HG02973 (cell line): ENCODE measurements around the gene HMOX2.

Source experiments
- ATAC-seq: cut with Tn5 transposase; IDR thresholded peaks from one replicate; pipeline ENCODE4 v1.9.1; 2021; ENCODE audit warnings: moderate library complexity; ENCODE audit not compliant: unreplicated experiment

HMOX2 gene

DNA sequence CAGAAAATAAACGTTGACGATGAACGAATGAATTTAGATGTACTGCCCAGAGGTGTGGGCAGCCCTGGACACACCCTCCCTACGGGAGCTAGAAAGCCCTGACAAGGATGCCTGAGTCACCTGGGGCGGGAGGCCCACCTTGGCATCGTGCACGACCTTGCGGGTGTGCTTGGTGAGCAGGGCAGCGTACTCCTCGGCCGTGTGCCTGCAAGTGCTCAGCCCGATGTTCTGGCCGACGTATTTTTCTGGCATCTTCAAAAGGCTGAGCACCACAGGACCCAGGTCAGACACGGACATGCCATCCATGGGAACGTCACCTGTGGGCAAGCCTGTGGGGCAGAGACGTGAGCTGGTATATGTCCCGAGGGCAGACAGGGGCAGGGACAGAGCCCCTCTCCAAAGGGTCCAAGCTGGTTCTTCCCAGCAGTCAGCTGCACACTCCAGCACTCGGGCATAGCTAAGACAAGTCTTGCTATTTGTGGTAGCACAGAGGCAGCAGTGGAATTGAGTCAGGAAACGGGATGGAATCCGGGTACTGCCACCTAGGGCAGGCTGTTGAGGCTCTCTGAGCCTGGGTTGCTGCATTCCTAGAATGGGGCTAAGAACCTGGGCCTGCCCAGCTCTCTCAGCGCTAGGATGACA lies 12.6 kb upstream of the HMOX2 start:
- no peak for ATAC-seq

DNA sequence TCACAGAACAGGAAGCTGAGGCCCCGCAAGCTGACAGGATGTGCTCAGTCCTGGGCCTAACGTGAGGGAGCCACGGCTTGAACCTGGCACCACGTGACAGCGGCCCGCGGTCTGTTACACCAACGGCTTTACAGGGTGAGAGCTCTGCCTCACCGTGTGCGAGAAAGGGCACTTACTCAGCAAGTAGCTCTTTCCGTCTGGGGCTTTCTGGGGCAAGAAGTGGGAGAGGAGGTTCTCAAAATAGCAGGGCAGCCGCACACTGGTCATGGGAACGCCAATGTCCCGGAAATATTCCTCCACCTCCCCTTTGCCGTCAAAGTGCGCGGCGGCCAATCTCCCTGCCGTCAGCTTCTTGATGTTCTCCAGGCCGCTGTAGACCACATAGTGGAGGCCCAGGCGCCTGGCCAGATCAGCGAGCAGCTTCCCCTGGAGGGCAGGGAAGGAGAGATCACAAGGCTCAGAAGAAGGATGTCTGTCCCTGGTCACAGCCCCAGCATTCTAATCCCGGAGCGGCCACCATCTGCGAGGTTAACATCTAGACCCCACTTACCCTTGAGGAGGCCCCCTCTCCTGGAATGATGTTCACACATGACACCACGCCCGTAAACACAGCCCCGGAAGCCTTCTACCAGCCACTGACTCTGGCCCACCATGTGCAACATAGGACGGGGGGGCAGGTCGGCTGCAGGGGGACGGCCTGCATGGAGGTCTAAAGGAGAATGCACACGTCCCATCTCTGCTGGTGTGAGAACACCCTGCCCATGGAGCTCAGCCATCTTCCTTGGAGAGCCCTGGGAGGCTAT lies 10.0 kb upstream of the HMOX2 start:
- no peak for ATAC-seq

DNA sequence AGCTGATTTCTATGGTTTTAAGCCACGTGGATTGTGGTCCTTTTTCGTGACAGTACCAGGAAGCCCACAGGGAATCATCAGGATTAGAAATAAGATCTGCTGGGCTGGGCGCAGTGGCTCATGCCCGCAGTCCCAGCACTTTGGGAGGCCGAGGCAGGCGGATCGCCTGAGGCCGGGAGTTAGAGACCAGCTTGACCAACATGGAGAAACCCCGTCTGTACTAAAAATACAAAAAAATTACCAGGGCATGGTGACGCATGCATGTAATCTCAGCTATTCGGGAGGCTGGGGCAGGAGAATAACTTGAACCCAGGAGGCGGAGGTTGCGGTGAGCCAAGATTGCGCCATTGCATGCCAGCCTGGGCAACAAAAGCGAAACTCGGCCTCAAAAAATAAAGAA lies 8.3 kb upstream of the HMOX2 start:
- ATAC-seq = no peak

DNA sequence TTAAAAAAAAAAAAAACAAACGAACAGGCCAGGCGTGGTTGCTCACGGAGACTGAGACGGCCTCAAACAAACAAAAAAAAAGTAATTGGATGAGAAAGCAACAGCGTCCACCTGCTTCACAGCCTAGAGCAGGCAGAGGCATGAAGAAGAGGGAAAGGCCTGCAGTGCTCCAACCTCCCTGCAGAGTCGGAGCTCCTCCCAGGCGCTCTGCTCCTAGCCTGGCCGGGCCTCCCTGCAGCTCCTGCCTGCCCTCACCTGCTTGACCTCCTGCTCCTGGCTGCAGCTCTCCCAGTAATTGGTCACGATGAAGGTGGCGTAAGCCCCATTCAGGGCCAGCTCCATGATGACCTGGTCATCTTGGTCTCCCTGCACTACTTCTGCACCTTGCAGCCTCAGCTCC lies 7.2 kb upstream of the HMOX2 start:
- no peak for ATAC-seq

DNA sequence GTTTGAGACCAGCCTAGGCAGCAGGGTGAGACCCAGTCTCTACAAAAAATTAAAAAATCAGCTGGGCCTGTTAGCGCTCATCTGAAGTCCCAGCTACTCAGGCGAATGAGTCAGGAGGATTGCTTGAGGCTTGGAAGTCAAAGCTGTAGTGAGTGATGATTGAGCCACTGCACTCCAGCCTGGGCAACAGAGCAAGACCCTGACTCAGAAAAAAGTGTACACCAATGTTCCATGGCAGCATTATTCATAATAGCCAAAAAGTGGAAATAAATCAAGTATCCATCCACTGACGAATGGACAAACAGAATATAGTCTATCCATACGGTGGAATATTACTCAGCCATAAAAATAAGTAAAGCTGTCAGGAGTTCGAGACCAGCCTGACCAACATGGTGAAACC lies 4.3 kb upstream of the HMOX2 start:
- no peak for ATAC-seq

DNA sequence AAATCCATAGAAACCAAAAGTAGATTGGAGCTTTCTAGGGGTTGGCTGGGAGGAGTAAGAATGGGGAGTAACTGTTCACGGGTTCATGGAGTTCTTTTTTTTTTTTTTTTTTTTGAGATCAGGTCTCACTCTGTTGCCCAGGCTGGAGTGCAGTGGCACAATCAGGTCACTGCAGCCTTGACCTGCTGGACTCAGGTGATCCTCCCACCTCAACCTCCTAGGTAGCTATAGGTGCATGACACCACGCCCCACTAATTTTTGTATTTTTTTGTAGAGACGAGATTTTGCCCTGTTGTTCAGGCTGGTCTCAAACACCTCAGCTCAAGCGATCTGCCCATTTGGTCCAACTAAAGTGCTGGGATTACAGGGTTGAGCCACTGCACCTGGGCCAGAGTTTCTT lies 3.3 kb upstream of the HMOX2 start:
- no peak for ATAC-seq

DNA sequence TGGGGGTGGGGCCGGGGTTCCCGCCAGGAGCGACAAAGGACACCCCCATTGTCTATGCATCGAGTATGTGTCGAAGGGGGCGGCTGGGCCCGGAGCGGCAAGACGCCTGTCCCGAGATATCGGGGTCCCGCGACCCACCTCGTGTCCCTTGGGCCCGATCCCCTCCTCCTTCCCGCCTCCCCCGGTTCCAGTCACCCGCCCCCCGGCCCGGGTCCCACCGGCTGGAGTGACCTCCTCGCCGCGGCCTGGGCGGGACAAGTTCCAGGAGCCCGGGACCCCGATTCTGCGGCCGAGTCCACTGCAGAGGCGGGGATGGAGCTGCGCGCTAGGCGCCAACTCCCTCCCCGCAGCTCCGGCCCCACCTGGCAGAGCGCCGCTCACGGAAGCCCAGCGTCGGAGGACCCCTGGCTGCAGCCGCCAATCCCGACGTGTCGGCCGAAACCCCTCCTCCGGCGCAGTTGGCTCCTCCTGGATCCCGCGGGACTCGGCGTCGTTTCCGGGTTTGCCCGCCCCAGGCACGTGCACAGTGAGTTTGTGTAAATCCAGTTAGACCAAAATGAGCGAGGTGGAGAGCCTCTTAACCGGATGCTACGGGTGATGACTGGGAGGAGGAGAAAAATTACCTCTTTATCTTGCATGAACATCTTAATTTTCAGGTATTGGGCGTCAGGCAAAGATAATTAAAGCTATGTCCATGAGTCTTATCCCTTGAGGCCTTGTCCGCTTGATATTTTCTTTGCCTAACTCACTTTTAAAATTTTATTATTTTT lies 1.8 kb upstream of the HMOX2 start, which contains the start of gene NMRAL1:
NMRAL1 (minus strand) TSS at position 434 of the 770 bp plus-strand sequence. CDS start 493 bp downstream, outside the sequence.
- peak; percentile 39 for ATAC-seq

DNA sequence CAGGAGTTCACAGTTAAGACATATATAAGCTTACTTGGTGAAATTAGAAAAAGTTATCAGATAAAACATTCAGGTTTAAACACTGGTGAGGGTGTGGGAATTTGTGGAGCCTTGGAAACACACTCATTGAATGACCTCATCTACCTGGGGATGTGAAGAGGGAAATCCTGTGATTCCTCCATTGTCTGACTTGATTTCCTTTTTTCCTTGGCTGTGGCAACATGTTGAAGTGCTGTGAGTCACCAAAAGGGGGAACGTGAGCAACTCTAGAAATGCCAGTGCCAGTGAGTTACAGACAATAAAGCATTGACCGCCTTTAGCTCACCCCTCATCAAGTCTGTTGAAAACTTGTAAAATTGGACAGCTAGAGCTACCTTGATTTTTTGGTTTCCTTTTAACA lies 1.8 kb downstream of the HMOX2 start:
- ATAC-seq = no peak

DNA sequence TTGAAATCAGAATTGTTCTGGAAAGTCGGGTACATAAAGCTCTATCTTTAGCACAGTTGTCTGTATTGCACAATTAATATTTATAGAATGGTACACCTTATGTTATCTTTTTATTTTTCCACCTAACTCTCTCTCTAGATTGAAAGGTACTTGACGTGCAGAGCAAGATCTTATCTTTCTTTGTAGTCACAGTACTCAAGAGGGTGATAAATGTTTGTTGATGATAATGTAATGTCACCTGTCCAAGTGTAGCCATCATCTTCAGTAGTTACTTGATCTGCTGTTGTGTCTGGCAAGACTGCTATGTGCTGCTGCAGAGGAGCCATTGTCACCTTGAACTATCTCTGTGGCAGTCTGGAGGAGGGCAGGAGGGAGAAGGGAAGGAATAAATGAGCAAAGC lies 5.3 kb downstream of the HMOX2 start:
- no peak for ATAC-seq

DNA sequence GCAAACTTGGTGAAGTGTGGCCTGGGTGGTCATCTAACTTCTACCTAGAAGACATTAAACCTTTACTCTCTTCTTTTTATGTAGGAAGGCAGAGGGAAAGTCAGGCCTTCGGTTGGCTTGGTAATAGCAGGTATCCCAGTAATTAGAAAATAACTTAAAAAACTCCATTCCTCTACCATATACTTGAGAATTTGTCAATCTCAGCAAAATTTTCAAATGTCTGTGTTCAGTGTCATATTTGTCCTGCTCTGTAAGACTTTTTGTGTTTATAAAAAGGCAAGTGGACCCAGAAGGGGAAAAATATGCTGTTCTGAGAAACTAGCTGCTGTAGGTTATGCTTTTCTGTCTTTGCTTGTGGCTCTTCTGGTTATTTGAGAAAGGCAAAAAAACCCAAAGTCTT lies 5.8 kb downstream of the HMOX2 start:
- no peak for ATAC-seq

DNA sequence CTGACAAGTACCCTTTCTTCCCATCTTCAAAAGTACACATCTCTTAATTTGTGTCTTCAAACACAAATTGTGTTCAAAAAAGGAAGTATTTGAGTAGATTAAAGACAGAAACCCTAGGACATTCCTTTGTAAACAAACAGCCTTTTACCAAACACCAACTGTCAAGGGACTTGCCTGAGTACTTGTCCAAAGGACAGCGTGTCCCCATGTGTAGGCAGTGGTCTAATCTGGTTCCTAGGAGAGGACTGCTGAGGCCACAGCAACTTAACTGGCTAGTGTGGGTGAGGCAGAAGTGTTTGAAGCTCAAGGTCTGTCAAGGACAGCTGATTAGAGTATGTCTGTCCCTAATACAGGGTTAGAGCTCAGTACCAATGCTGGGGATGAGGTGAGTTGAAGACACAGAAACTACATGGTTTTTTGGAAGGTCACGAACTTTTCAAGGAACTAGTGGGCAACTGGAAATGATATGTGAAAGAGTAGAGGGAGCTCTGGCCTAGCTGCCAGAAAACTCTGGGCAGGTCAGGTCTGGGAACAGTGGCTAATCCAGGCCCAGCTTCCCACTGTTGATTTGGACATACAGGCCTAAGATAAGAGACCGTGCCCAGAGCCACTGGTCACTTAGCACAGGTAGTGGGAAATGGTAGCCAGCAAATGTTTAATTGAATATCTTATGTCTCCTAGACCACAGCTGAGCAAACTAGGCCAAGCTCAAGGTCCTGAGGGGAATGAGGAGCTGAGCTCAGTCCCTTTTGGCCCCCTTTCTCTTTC lies 10.1 kb downstream of the HMOX2 start:
- ATAC-seq = no peak

DNA sequence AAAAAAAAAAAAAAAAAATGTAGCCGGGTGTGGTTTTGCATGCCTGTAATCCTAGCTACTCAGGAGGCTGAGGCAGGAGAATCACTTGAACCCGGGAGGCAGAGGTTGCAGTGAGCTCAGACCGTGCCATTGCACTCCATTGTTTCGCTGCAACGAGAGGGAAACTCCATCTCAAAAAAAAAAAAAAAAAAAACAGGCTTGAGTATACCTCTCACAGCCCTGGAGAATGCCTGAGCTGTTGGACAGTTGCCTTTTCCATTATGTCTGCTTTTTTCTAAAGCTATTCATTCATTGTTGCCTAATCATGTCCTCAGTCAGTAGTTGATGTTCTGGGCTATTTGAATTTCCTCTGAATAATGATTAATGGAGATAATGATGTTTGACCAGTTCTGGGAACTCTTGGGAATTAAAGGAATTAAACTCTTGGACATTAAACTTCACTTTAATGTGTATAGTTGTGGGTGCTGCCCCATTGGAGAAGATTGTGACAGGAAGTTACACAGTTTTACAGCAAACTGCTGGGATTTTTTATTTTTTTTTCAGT lies 11.8 kb downstream of the HMOX2 start:
- no peak for ATAC-seq

DNA sequence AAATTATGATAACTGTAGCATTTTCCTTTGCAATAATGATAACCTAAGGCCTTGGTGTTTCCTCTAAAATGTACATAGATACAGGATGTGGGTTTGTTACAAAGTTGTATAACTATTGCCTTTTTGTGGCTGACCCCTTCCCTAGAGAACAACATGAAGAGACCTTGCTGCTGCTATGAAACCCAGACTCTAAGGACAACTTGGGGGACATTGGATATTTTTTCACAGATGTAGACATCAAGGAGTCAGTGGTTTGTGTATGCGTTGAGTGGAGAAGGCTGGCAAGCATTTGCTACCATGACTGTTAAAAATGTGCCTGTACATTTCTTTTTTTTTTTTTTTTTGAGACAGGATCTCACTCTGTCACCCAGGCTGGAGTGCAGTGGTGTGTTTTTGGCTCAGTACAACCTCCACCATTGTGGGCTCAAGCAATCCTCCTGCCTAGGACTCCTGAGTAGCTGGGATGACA lies 12.3 kb downstream of the HMOX2 start:
- no peak for ATAC-seq

DNA sequence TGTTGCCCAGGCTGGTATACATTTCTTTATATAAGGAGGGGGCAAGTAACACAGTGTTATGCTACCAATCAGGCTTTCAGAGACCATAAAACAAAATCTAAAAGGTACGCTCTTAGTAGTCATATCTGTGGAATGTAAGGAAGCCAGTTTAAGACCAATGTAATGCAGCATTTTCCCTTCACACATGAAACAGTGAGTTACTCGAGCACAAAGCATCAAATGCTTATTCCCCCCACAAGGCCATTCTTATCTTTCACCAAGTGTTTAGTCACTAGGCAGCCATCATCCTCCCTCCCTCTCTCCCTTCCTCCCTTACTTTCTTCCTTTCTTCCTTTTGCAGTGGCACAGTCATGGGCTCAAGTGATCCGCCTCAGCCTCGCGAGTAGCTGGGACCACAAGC lies 12.8 kb downstream of the HMOX2 start:
- no peak for ATAC-seq

DNA sequence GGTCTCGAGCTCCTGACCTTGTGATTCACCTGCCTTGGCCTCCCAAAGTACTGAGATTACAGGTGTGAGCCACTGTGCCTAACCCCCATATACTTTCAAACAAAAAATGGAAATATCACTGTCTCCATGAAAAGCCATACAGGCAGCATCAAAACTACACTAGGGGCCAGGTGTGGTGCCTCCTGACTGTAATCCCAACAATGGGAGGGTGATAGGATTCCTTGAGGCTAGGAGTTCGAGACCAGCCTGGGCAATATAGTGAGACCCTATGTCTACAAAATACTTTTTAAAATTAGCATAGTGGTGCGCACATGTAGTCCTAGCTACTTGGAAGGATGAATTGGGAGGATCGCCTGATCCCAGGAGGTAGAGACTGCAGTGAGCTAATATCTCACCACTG lies 15.7 kb downstream of the HMOX2 start:
- no peak for ATAC-seq

DNA sequence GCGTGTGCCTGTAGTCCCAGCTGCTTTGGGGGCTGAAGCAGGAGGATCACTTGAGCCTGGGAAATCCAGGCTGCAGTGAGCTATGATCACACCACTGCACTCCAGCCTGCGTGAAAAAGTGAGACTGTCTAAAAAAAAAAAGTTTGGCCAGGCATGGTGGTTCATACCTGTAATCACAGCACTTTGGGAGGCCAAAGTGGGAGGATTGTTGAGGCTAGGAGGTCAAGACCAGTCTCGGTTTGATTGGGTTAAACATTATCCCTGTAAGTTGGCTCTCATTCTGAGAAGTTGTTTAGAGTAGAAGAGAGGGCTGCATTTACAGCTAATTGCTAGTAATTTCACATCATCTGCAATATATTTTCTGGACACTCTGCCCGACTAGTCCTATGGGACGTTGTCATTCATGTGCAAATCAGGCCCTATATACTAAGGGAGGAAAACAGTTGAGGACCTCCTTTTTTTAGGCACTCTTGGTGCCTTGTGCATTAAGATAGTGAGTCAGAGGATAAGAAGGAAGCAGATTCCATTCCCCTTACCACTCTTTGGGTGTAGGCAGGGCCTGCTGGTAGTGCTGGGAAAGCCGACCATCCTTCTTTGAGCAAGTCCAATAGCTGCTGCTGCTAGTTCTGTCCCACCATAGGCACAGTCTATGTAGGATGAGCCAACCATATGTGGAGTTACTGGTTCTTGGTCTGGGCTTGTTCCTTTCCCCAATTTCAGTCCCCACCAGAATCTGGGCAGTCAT lies 18.7 kb downstream of the HMOX2 start:
- ATAC-seq = no peak

DNA sequence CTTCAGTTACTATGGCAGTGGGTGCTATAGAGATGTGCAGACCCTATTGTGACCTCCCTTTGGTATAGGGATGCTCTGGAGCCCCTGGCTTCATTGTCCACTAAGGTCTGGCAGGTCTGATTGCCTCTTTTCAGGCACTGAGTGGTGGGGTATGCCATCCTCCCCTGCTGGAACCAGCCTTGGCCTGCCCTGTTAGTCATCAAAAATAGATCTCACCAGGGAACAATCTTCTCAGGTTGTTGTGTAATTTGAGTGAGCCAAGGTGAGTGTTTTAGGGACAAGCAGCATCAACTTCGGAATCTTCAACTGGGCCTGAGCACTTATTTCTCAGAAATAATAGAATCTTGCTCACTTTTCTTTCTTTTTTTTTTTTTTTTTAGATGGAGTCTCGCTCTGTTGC lies 19.6 kb downstream of the HMOX2 start:
- no peak for ATAC-seq

DNA sequence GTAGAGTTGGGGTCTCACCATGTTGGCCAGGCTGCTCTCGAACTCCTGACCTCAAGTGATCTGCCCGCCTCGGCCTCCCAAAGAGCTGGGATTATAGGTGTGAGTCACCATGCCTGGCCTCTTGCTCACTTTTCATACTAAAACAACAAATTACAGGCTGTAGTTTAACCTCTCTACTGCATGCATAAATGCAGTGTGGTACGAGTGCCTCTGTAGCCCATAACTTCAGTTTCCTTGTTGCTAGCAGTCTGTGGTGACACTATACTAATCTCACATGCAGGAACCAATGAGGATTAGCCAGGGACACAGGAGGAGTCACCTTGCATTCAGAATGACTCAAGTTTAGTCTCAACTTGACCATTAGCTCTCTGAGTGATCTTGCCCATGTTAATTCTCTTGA lies 20.1 kb downstream of the HMOX2 start:
- no peak for ATAC-seq

DNA sequence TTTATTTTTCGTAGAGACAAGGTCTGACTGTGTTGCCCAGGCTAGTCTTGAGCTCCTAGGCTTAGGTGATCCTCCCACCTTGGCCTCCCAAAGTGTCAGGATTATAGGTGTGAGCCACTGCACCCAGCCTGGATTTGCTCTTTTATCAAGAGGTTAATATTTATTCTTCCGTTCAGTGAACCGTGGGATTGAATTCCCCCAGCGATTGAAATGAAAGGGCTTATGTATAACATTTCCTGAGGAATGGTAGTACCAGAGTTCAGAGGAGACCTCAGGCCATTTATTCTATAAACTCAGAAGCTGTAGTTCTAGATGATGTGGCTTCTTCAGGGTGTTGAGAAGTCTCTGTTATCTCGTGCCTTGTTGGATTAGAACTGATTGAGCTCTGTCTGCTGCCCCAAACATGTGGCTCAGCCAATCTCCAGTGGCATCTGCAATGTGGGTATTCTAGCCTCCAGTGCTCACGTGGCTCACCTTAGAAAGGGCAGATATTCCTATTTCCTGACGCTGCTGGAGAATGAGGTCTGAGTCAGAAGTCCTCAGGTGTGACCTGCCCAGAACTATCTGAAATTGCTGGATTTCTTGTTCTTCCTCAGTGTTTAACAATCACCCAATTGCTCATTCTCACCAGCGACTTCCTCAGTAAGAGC lies 22.5 kb downstream of the HMOX2 start:
- no peak for ATAC-seq

DNA sequence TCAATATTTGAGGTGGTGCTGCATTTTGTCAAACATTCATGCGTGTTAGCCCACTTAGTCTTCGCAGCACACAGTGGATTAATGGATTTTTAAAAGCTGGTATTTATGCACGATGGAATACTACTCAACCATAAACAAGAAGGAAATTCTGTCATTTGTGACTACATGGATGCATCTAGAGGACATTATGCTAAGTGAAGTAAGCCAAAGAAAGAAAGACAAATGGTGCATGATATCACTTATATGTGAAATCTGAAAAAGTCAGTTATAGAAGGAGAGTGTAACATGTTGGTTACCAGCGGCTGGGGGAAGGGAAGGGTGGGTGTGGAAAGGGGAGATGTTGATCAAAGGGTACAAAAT lies 23.0 kb downstream of the HMOX2 start:
- ATAC-seq = no peak
